KMS-11 (cell line): ENCODE results near the gene ALPI.
"Not testable (repeated sequence)": the region's sequence is repeated elsewhere in the genome, so short reads cannot be mapped to it uniquely, and the experiment has no call there.

Experiments used
- H2AFZ ChIP-seq: fragments of 200-600 bp; sonication (generic); 2 replicates; pipeline ENCODE4 v1.6.1; 2016; ENCODE audit warnings: antibody characterized with exemption, mixed run types, low read depth
- H3K27ac ChIP-seq: fragments of 200-600 bp; sonication (generic); 2 replicates; pipeline ENCODE4 v1.6.1; 2016; ENCODE audit warnings: mild to moderate bottlenecking, mixed run types
- H3K27me3 ChIP-seq: fragments of 200-600 bp; sonication (generic); 2 replicates; pipeline ENCODE4 v1.6.1; 2017; ENCODE audit warnings: mild to moderate bottlenecking, low read depth, mixed run types, moderate library complexity; ENCODE audit not compliant: insufficient read depth
- H3K36me3 ChIP-seq: fragments of 200-600 bp; sonication (generic); 2 replicates; pipeline ENCODE4 v1.6.1; 2017; ENCODE audit warnings: mild to moderate bottlenecking, mixed run types; ENCODE audit not compliant: insufficient read depth
- H3K4me1 ChIP-seq: fragments of 200-600 bp; sonication (generic); 2 replicates; pipeline ENCODE4 v1.6.1; 2016; ENCODE audit warnings: mild to moderate bottlenecking, low read depth, mixed run types; ENCODE audit not compliant: poor library complexity, severe bottlenecking
- H3K4me2 ChIP-seq: fragments of 200-600 bp; sonication (generic); 2 replicates; pipeline ENCODE4 v1.7.0; 2016; ENCODE audit warnings: mild to moderate bottlenecking, mixed run types
- H3K4me3 ChIP-seq: fragments of 200-600 bp; sonication (generic); IDR thresholded peaks from 2 replicates; pipeline ENCODE4 v1.6.1; 2017; ENCODE audit warnings: low read depth, low read length, mixed read lengths; ENCODE audit not compliant: insufficient read depth
- H3K79me2 ChIP-seq: fragments of 200-600 bp; sonication (generic); 2 replicates; pipeline ENCODE4 v1.6.1; 2016; ENCODE audit warnings: low read depth, mixed run types; ENCODE audit not compliant: insufficient read depth
- H3K9ac ChIP-seq: fragments of 200-600 bp; sonication (generic); 2 replicates; pipeline ENCODE4 v1.6.1; 2016; ENCODE audit warnings: mild to moderate bottlenecking, mixed run types
- H4K20me1 ChIP-seq: fragments of 200-600 bp; sonication (generic); 2 replicates; pipeline ENCODE4 v1.6.1; 2016; ENCODE audit warnings: mild to moderate bottlenecking, mixed run types; ENCODE audit not compliant: insufficient read depth
- TF ChIP-seq, protein P1 (sequence below): fragments of 200-600 bp; sonication (generic); conservative IDR thresholded peaks from 2 replicates; pipeline ENCODE4 v1.6.1; 2017; ENCODE audit warnings: low read depth, mild to moderate bottlenecking, antibody characterized with exemption, low read length, moderate library complexity, mixed read lengths

Gene ALPI

DNA sequence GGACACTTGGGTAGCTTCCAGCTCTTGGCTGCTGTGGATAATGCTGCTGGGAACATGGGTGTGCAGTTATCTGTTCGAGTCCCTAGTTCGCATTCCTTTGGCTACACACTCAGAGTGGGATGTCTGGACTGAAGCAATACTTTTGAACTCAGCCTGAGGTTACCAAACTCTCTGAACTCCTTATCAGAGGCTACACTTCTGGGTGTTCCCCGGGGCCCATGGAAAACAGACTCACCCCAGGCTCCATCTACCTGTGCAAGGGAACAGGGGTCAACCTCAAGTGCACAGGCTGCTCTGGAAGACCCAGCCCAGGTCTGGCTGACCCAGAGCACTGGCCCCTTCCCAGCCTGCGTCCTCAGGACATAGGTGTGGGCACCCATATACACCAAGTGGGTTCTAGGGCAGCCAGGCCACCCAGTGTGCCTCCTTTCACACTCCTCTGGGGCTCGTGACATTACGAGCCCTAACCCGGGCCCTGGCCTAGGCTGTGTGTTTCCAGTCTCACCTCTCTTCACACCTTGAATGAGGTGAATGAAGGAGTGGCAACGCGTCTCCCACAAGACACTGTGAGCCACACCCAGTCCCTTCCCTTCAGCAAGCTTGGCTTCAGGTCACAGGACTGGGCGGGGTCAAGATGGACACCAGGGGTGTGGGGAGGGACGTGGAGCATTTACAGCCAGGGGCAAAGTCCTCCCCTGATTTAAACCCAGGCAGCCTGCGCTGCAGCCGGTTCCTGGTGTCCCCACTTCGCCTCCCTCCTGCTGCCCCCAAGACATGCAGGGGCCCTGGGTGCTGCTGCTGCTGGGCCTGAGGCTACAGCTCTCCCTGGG, at the start of gene ALPI:
Gene ALPI (plus strand): TSS at position 728 of the 830 bp plus-strand sequence. CDS start 47 bp downstream, at position 775.
- H3K27ac ChIP-seq, result no peak within 1 kb of the TSS
- 0 out of 2 replicates have a peak, but pooled peaks cover 2% of the 10 kb centered on the region for H3K27me3 ChIP-seq
- H3K79me2 ChIP-seq, result no peaks in the 10 kb centered on the region
- no peaks in the 10 kb centered on the region for H3K36me3 ChIP-seq
- no peaks in the 10 kb centered on the region for H3K4me1 ChIP-seq
- H3K4me3 ChIP-seq, result no peak within 1 kb of the TSS
- TF ChIP-seq, protein P1, sequence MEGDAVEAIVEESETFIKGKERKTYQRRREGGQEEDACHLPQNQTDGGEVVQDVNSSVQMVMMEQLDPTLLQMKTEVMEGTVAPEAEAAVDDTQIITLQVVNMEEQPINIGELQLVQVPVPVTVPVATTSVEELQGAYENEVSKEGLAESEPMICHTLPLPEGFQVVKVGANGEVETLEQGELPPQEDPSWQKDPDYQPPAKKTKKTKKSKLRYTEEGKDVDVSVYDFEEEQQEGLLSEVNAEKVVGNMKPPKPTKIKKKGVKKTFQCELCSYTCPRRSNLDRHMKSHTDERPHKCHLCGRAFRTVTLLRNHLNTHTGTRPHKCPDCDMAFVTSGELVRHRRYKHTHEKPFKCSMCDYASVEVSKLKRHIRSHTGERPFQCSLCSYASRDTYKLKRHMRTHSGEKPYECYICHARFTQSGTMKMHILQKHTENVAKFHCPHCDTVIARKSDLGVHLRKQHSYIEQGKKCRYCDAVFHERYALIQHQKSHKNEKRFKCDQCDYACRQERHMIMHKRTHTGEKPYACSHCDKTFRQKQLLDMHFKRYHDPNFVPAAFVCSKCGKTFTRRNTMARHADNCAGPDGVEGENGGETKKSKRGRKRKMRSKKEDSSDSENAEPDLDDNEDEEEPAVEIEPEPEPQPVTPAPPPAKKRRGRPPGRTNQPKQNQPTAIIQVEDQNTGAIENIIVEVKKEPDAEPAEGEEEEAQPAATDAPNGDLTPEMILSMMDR, result no peak
- no peaks in the 10 kb centered on the region for H4K20me1 ChIP-seq
- no peak within 1 kb of the TSS for H2AFZ ChIP-seq
- no peak within 1 kb of the TSS for H3K4me2 ChIP-seq
- no peak within 1 kb of the TSS for H3K9ac ChIP-seq

DNA sequence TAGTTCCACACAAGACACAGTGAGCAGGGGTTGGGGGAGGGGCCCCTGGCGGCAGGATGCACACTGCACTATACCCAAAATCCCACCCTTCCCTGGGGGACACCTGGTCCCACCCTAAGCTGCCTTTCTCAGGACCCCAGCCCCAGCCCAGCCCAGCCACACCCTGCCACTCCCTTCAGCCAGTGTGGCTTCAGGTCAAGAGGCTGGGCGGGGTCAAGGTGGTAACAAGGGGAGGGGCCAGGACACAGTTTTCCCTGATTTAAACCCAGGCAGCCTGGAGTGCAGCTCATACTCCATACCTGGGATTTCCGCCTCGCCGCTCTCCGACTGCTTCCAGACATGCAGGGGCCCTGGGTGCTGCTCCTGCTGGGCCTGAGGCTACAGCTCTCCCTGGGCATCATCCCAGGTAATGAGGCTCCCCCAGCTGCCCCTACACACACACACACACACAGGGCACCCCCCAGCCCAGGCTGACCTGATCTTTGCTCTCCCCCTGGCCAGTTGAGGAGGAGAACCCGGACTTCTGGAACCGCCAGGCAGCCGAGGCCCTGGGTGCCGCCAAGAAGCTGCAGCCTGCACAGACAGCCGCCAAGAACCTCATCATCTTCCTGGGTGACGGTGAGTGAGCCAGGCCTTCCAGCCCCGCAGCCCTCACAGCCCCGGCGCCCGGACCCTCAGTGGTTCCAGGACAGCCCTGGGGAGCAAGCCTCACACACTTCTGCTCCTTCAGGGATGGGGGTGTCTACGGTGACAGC, 49.2 kb upstream of the ALPI start, which contains the start of gene ALPG:
Gene ALPG (plus strand): TSS at position 289 of the 755 bp plus-strand sequence. CDS start 51 bp downstream, at position 340.
- TF ChIP-seq, protein P1, result no peak
- H3K4me2 ChIP-seq, result no peak within 1 kb of the TSS
- H3K79me2 ChIP-seq, result no peaks in the 10 kb centered on the region
- H2AFZ ChIP-seq, result no peak within 1 kb of the TSS
- no peaks in the 10 kb centered on the region for H3K27me3 ChIP-seq
- H3K36me3 ChIP-seq, result no peaks in the 10 kb centered on the region
- H3K27ac ChIP-seq, result no peak within 1 kb of the TSS
- no peaks in the 10 kb centered on the region for H3K4me1 ChIP-seq
- no peak within 1 kb of the TSS for H3K9ac ChIP-seq
- H4K20me1 ChIP-seq, result no peaks in the 10 kb centered on the region
- H3K4me3 ChIP-seq, result no peak within 1 kb of the TSS

DNA sequence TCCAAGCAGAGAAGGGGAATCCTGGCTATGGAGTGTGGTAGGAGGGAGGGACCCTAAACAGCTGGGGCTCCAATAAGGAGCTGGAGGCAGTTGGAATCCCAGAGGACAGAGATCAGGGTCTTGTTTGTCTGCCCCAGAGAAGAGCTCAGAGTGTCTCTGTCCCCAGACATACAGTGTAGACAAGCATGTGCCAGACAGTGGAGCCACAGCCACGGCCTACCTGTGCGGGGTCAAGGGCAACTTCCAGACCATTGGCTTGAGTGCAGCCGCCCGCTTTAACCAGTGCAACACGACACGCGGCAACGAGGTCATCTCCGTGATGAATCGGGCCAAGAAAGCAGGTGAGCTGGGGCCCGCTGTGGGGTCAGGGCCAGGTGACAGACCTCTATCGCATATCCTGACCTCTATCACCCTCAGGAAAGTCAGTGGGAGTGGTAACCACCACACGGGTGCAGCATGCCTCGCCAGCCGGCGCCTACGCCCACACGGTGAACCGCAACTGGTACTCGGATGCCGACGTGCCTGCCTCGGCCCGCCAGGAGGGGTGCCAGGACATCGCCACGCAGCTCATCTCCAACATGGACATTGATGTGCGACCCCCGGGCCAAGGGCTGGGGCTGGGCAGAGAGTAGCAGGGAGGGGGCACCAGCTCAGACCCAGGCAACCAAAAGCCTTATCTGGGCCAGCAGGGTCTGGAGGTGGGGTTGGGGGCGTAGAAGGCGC, 48.4 kb upstream of the ALPI start:
- not testable (repeated sequence) for H3K9ac ChIP-seq, H3K79me2 ChIP-seq, H3K27ac ChIP-seq, H3K27me3 ChIP-seq, H3K4me2 ChIP-seq, H3K4me1 ChIP-seq, H3K4me3 ChIP-seq, H4K20me1 ChIP-seq, H2AFZ ChIP-seq, H3K36me3 ChIP-seq

DNA sequence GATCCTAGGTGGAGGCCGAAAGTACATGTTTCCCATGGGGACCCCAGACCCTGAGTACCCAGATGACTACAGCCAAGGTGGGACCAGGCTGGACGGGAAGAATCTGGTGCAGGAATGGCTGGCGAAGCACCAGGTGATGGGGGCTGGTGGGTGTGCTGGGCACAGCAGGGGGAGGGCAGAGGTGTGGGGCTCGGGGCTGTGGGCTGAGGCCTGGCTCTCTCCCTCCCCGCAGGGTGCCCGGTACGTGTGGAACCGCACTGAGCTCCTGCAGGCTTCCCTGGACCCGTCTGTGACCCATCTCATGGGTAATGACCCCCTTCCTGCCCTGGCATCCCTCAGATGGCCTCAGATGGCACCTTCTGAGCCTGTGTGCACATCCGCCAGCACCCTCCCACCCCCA, 47.7 kb upstream of the ALPI start:
- not testable (repeated sequence) for H3K4me2 ChIP-seq, H3K36me3 ChIP-seq, H3K79me2 ChIP-seq, H3K9ac ChIP-seq, H2AFZ ChIP-seq, H3K27me3 ChIP-seq, H3K27ac ChIP-seq, H3K4me1 ChIP-seq, H3K4me3 ChIP-seq, H4K20me1 ChIP-seq

DNA sequence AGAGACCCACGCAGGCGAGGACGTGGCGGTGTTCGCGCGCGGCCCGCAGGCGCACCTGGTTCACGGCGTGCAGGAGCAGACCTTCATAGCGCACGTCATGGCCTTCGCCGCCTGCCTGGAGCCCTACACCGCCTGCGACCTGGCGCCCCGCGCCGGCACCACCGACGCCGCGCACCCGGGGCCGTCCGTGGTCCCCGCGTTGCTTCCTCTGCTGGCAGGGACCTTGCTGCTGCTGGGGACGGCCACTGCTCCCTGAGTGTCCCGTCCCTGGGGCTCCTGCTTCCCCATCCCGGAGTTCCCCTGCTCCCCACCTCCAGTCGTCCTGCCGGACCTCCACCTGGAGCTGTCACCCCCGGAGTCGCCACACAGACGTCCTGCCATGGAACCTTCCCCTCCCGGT, 46.3 kb upstream of the ALPI start:
- H2AFZ ChIP-seq, H3K27ac ChIP-seq, H3K9ac ChIP-seq, H4K20me1 ChIP-seq, H3K4me1 ChIP-seq, H3K36me3 ChIP-seq, H3K4me3 ChIP-seq, H3K27me3 ChIP-seq, H3K79me2 ChIP-seq, H3K4me2 ChIP-seq: not testable (repeated sequence)
